GM18508 (cell line): ENCODE measurements around the gene FBXO24.

ENCODE experiments used
- ATAC-seq: cut with Tn5 transposase; IDR thresholded peaks from one replicate; pipeline ENCODE4 v1.9.1; 2021; ENCODE audit warnings: moderate number of reproducible peaks; ENCODE audit not compliant: insufficient read depth, unreplicated experiment

FBXO24 gene

DNA sequence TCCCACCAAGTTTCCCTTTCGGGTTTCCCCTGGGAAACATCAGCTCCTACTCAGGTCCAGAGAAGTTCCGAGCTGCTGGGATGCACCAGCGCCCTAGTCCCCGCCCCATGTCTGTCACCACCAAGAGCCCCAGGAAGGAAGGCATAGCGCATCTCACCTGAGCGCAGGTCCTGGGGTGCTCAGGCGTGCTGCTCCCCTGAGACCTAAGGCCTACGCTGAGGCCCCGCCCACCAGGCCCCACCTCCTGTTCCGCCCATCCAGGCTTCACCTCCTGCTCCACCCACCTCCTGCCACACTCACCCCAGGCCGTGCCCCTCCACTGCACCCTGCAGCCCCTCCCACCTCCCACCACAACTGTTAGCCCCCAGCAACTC is 56.4 kb downstream of the FBXO24 start:
- no peak for ATAC-seq

DNA sequence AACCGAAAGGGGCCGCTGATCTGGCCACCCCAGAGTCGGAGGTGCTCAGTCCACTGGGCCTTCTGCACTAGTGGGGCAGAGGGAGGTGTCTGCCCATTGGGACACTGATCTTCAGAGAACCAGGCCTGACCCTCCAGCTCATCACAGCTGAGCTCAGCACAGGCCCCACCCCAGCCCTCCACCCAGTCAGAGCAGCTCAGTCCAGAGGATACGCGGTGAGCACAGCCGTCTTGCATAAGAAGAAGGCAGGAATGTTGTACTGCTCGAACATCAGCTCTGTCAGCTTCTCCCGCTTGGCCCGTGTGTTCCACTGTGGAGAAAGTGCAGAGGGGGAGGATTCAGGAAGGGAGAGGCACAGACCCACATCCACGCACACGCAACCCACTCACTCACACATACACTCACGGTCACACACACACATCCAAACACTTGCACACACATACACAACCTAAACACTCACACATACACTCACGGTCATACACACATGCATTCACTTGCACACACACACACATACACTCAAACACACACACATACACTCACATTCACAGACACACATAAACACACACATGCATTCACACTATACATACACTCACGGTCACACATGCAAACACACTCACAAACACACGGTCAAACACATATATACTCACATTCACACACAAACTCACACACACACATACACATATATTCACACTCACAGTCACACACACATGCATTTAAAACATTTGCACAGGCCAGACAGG is 63.9 kb downstream of the FBXO24 start:
- ATAC-seq = no peak
